ENCODE measurements around the gene GALNT15.

GALNT15 gene

GRCh38 chr3:16148783-16149182 lies 25.7 kb upstream of the GALNT15 start:
- in situ Hi-C loops (cut with HindIII; ENCODE audit: low sequenced_read_pairs), result no loop called here
- peak; percentile 94 for DNase-seq (ENCODE audit: low read depth, low spot score)
- H3K4me3 ChIP-seq (ENCODE audit: low read depth, low read length), result no peak overlapping the region
- TF ChIP-seq CTCF (IDR thresholded peaks at IDR 0.05; ENCODE audit: low read depth, low read length), result no peak

- no peak overlapping the region for H3K4me3 ChIP-seq (ENCODE audit: low read depth, low read length)
- in situ Hi-C loops (cut with HindIII; ENCODE audit: low sequenced_read_pairs), result no loop called here
- no peak for DNase-seq (ENCODE audit: low read depth, low spot score)
- TF ChIP-seq CTCF (IDR thresholded peaks at IDR 0.05; ENCODE audit: low read depth, low read length), result no peak
Measured at GRCh38 chr3:16150285-16150684, 24.2 kb upstream of the GALNT15 start.

GRCh38 chr3:16151109-16151508 lies 23.4 kb upstream of the GALNT15 start:
- DNase-seq (ENCODE audit: low read depth, low spot score), result peak; percentile 86
- in situ Hi-C loops (cut with HindIII; ENCODE audit: low sequenced_read_pairs), result no loop called here
- no peak overlapping the region for H3K4me3 ChIP-seq (ENCODE audit: low read depth, low read length)
- no peak for TF ChIP-seq CTCF (IDR thresholded peaks at IDR 0.05; ENCODE audit: low read depth, low read length)

GRCh38 chr3:16168211-16168610 lies 6.3 kb upstream of the GALNT15 start:
- no peak for TF ChIP-seq CTCF (IDR thresholded peaks at IDR 0.05; ENCODE audit: low read depth, low read length)
- in situ Hi-C loops (cut with HindIII; ENCODE audit: low sequenced_read_pairs), result no loop called here

GRCh38 chr3:16171009-16171408 lies 3.5 kb upstream of the GALNT15 start:
- DNase-seq (ENCODE audit: low read depth, low spot score), result peak; percentile 47
- no peak overlapping the region for H3K4me3 ChIP-seq (ENCODE audit: low read depth, low read length)
- no peak for TF ChIP-seq CTCF (IDR thresholded peaks at IDR 0.05; ENCODE audit: low read depth, low read length)
- in situ Hi-C loops (cut with HindIII; ENCODE audit: low sequenced_read_pairs), result no loop called here

More at GRCh38 chr3:16168211-16168610, 6.3 kb upstream of the GALNT15 start:
- no peak overlapping the region for H3K4me3 ChIP-seq (ENCODE audit: low read depth, low read length)
- no peak for DNase-seq (ENCODE audit: low read depth, low spot score)

- no peak for DNase-seq (ENCODE audit: low read depth, low spot score)
- no peak for TF ChIP-seq CTCF (IDR thresholded peaks at IDR 0.05; ENCODE audit: low read depth, low read length)
- no peak overlapping the region for H3K4me3 ChIP-seq (ENCODE audit: low read depth, low read length)
- in situ Hi-C loops (cut with HindIII; ENCODE audit: low sequenced_read_pairs), result no loop called here
Measured at GRCh38 chr3:16171825-16172224, 2.7 kb upstream of the GALNT15 start.
